Left forelimb (tissue), 1 donor: Measurements from ENCODE around the gene TECPR1.

ENCODE experiments used
- DNase-seq: peaks from one replicate; pipeline ENCODE4 v3.0.0-alpha.2; 2018; ENCODE audit warnings: low spot score

TECPR1 gene

DNA sequence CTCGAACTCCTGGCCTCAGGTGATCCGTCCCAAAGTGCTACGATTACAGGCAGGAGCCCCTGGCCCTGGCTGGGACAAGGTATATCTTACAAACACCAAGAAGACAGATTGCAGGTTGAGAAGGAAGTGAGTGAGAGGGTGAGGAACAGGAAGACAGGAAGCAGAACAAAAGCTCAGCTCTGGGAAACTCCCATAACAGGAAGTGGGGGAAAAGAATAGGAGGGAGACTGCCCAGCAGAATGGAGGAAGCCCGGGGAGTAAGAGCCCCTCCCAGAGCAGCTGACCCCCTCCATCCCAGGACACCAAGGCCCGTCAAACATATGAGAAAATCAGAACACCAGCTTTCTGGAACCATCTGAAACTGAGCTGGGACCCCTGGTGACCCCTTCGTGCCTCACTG lies 2.9 kb downstream of the TECPR1 start:
- no peak for DNase-seq

DNA sequence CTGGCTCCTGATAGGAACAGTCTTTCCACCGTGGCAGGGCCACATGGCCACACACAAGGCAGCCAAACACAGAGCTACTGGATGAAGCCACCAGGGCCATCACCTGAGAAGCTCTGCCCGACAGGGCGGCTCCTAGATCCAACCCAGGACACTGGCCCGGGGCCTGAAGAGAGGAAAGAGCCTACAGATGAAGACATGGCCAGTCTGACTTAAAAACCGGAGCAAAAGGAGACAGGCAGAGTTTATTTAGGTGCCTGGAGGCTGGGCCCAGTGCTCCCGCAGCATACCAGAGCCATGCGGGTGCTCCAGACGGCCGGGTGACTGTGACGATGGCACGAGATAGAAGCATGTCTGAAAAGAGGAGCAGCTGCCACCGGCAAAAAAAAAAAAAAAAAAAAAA lies 3.9 kb downstream of the TECPR1 start:
- no peak for DNase-seq

DNA sequence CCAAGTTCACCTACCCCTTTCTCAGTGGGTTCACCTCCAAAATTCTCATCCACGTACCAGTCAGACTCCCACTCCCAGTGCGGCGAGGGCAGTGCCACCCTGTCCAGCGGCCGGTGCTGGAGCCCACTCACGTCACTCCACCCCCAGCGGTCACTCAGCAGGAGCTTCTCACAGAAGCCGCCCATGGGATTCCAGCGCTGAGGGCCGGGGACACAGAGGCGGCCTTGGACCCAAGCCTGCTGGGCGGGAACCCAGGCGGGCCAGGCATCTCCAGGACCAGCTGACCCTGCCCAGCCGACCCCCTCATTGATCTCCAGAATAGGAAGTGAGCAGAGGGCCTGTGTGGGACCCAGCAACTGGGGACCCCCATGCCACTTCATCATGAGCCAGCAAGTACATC lies 7.2 kb downstream of the TECPR1 start:
- DNase-seq: no peak

DNA sequence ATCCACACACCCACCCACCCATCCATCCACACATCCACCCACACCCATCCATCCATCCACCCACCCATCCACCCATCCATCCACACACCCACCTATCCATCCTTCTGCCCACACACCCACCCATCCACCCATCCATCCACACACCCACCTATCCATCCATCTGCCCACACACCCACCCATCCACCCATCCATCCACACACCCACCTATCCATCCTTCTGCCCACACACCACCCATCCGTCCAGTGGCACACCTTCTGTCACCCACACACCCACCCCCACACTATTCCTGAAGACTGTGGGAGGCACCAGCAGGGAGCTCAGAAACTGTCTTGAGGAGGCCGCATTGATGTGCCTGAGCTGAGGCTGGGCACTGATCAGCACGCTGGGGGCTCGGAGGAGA lies 9.1 kb downstream of the TECPR1 start:
- DNase-seq: no peak

DNA sequence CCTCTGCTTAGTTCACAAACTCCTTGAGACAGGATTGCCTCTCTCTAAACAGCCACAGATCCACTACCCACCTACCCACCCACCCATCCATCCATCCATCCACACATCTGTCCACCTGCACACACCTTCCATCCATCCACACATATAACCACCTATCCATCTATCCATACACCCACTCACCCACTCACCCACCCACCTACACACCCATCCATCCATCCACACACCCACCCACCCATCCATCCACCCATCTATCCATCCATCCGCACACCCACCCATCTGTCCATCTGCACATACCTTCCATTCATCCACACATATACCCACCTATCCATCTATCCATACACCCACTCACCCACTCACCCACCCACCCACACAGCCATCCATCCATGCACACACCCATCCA lies 9.7 kb downstream of the TECPR1 start:
- DNase-seq: no peak

DNA sequence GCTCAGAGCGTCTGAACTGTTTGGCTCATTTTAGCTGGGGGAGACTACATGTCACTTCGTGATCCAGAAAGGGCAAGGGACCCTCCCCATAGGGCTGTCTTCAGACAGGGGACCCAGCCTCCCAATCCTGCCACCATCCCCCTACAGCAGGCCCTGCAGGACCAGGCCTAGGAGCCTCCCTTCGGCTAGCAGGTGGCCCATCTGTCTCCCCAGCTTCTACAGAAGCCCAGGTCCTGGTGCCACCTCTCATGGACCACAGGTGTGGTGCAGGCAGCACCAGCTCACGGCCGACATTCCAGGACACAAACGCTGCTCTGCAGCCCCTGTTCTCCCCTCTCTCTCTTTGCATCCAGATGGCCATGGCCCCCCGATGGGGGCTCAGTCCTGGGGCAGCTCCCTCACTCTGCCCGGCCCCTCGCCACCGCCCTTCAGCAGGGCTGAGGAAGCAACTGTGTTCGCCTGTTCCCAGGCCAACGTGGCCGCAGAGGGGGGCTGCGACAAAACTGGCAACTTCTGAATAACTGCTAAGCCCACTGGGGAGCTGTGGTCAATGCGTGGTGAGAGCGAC lies 10.3 kb downstream of the TECPR1 start:
- DNase-seq: no peak

DNA sequence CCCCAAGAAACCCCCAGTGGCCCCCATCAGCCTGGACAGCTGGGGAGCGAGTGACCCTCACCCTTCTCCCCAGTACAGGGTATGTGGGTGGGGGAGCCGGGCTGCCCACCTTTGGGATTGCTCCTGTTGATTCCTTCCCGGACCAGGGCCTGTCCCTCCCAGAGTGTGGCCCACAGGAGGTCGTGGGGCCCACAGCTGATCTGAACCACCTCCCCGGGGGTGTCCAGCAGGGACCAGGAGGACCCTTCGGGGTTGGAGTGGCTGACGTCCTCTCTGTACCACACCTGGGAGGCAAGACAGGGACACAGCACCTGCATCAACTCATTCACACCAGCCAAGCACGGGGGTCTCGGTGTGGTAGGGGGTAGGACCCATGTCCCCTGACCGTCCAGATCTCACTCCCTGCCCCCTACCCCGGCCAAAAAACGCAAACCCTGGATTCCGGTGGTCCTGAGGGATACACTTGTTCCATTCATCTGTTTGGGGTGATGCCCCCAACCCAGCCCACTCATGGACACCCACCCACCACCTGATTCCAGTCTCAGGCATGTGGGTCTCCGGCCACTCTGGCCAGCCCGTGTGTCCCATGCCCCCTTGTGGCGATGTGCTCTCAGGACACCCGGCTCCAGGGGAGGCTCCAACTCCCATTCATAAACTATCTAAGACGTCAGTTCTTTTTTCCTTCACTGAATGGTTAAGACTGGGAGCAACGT lies 10.9 kb downstream of the TECPR1 start:
- DNase-seq: no peak

DNA sequence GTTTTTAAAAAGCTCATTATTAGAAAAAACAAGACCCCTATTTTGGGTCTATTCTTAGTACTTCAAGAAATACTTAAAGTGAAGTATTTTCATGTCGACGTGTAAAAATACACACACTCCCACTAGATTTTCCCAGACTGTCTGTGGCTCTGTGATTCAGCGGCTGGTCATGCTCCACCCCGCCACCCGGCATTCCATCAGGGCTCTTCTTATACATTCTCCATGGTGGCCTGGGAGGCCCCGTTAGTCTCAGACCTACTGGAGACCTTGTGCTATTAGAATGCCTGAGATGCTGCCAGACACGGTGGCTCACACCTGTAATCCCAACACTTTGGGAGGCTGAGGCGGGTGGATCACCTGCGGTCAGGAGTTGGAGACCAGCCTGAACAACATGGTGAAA lies 13.1 kb downstream of the TECPR1 start:
- no peak for DNase-seq

DNA sequence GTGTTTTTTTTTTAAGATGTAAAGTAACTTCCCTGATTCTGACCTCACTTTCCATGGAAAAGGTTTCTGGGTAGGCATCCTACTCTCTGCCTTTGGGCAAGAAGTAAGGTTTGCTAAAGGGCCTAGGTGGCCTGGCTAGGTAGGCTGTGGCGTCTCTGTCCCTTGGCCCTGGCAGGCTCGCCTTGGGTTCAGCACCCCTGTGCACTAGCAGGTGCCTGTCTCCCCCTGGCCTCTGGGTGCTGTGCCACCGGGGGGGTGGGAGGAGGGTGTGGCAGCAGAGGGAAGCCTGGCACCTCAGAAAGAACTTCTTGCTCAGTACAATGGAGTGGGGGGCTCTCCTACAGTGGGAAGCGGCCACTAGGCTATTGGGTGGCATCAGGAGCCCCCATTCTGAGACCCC lies 14.0 kb downstream of the TECPR1 start:
- no peak for DNase-seq

DNA sequence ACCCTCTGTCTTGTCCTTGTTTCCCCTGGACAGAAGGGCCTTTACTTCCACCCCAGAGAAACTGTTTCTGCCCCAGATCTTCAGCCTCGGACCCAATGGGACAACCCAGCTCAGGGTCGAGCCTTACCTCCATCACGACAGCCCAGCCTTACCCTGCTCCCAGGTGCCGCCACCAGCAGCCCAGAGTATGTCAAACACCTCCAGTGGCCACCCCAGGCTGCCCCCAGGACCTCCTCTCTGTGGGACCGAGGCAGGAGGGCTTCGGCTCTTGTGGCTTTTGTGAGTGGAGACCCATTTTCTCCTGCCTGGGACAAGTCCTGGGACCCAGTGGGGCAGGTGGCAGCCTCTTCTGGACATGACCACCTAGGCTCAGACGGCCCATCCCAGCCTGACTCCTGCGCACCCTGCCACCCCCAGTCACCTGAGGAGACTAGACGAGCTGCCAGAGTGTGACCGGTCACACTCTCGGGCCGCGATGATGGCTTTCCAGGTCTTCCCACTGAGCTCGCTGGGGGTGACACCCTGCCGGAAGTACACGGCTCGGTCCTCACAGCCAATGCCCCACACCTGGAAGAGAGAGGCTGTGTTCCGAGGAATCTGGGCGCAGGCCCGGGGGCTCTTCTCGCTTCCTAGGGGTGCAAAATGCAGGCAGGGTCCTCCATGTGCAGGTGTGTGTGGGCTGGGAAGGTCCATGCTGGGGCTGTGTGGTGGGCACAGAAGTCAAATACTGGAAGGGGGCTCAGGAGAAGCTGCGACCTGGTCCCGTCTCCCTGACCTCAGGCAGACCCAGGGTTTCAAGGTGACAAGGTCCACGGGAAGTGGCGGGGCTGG lies 15.5 kb downstream of the TECPR1 start:
- DNase-seq: peak; percentile 56

DNA sequence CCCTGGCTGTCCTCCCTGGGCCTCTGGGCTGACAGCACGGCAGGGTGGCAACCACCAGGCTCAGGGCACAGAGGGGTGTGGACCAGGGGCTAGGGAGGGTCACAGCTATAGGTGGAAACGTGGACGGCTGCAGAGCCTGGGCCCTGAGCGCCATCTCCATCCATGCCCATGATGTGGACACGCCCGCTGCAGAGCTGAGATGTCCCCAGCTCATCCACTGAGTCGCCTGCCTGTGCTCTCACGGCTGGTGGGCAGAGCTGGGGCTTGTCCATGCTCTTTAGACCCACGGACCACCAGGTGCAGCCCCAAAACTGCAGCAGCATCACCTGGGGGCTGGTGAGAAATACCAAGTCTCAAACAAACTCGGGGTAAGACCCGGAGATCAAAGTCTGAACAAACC lies 16.1 kb downstream of the TECPR1 start:
- DNase-seq: no peak

DNA sequence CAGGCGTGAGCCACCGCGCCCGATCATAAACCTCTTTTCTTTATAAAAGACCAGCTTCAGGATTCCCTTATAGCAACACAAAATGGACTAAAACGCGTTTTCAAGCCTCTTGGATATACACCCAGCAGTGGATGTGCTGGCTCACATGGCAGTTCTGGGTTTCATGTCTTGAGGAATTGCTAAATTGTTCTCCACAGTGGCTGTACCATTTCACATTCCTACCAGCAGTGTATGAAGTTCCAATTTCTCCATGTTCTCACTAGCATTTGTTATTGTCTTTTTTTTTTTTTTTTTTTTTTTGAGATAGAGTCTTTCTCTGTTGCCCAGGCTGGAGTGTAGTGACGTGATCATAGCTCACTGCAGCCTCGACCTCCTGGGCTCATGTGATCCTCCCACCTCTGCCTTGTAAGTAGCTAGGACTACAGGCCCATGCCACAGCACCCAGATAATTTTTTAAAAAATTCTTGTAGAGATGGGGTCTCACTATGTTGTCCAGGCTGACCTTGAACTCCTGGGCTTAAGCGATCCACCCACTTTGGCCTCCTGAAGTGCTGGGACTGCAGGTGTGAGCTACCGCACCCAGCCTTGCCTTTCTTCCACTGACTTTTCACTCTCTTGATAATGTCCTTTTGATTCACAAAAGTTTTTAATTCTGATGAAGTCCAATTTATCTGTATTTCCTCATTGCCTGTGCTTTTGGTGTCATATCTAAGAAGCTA lies 17.4 kb downstream of the TECPR1 start:
- no peak for DNase-seq

DNA sequence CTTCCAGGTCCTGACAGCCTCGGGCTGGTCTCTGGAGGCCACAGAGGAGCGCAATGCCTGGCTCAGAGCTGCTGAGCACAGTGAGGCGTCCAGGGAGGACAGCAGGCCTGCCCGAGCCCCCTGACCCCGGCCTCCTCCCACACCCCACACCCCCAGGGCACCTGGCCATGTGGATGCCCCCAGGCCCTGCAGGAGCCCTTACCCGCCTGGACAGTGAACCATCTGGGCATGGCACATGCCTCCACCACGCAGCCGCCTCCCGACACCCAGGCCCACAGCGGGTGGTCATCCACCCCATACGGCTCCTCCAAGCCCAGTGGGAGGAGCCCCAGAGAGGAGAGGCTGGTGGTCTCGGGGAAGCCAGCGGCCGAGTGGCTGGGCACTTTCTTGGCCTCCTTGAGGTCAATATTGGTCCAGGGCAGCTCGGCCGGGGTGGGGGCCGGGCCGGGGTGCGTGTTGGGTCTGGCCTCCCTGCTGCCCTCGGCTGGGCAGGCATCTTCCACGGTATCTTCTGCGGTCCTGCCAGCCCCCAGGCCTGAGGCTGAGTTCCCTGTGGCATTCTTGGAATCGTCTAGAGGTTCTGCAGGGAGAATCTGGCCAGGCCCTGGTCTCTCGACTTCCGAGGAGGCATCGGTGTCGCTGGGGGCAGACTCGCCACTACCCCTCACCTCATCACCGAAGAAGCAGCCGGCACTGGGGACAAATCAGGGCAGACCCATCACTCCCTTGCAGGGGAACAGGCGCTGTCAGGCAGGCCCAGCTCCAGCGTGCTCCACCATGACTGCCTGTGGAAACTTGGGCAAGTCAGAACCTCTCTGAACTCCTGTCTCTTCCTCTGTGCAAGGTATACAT lies 18.6 kb downstream of the TECPR1 start:
- DNase-seq: peak; percentile 62

DNA sequence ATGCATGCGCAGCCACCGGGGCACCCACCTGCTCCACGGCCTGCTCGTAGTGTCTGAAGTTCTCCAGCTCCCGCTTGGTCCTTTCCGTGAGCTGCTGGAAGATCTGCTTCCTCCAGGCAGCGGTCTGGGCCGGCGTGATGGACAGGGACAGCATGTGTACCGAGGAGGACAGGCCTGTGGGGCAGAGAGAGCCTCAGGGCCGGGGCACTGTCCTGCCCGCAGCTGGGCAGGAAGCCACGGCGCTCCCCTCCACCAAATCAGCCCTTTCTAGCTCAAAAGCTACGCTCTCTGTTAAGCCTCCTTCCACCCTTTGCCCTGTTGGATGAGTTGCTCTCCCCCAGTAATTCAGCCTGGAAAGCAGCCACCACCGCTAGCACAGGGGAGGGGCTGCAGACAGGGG lies 19.2 kb downstream of the TECPR1 start:
- DNase-seq: peak; percentile 59

DNA sequence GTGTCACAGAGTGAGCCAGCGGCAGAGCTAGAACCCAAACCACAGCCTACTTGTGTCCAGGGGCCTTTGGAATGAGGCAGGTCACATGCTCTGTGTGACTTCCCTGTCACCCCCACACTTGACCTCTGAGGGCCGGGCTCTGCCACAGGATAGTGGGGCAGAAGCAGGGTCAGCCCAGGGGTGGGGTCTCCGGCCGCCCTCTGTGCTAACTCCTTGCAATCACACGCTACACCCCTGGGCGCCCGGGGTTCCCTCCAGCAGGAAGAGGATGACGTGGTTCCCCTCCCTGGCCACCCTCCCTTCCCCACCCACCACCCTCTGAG lies 19.8 kb downstream of the TECPR1 start:
- DNase-seq: no peak

DNA sequence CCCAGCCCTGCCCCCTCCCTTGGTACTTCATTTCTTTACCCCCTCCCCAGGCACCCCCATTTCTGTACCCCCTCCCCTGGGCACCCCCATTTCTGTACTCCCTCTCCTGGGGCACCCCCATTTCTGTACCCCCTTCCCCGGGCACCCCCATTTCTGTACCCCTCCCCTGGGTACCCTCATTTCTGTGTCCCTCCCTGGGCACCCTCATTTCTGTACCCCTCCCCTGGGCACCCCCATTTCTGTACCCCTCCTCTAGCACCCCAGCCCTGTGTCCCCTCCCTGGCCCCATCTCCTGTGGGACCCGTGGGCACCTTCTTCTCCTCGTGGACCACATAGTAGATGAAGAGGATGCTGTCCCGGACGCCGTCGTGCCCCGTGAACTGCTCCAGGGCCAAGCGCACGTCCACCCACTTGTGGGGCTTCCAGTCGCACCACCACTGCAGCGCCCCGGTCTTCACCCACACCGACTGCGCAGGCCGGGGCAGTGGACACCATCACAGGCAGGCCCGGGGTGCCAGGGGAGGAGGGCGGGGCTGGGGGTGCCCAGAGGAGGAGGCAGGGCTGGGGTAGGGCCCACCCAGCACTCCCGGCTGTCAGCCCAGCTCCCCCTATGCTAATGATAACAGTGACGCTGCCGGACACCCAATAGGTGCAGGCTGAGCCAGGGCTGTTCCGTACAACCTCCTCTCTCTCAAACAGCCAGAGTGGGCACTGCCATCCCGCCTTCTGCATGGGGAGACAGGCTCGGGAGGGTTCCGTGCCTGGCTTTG lies 20.4 kb downstream of the TECPR1 start:
- DNase-seq: peak; percentile 61

DNA sequence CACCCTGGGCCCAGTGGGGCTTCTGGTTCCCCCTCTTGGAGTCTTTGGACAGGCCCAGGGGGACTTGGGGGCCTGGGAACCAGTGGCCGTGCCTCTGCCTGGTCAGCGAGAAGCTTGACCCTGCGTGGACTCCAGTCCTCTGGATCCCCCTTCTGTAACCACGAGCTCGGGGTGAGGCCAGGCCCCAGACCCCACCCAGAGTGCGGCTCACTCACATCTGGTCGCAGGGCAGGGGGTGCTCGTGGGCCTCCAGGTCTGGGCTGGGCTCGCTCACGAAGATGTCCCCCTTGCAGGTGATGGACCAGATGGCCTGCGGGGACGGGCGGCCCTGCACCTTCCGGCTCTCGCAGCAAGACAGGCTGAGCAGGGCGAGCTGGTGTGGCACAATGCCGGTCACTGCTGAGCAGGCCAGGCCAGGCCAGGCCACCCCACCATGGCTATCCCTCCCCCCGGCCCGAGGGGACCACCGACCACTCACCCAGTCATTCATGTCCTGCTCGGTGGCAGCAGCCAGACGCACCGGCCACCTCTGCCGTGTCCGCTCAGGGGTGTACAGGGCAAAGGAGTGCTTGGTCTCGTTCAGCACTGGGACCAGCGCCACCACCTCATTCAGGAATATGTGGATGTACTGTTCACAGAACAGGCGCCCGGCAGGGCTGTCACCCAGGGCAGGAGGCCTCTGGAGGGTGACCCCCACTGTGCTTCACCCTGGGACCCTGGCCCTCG lies 21.1 kb downstream of the TECPR1 start:
- DNase-seq: peak; percentile 55

DNA sequence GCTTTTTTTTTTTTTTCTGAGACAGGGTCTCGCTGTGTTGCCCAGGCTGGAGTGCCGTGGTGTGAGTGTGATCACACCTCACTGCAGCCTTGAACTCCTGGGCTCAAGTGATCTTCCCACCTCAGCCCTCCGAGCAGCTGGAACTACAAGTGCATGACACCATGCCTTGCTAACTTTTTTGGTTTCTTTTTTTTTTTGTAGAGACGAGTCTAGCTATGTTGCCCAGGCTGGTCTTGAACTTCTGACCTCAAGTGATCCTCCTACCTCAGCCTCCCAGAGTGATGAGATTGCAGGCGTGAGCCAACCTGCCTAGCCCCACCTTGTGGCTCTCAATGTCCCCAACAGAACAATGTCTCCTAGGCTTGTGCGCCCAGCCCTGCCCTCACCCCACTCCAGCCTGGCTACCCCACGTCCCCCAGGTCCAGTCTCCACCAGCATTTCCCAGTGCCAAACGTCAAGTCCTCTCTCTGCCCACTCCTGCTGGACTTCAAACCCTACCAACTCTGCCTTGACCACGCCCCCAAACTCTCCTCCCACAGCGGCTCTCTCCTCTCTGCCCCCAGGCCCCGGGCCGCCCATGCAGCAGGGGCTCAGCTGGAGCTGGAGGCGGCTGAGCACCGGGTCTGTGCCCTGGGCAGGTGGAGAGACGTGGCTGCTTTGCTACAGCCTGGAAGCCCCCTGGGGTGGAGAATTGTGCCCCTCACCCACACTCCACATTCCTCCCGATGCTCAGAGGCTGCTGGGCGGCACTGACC lies 21.9 kb downstream of the TECPR1 start:
- DNase-seq: no peak

DNA sequence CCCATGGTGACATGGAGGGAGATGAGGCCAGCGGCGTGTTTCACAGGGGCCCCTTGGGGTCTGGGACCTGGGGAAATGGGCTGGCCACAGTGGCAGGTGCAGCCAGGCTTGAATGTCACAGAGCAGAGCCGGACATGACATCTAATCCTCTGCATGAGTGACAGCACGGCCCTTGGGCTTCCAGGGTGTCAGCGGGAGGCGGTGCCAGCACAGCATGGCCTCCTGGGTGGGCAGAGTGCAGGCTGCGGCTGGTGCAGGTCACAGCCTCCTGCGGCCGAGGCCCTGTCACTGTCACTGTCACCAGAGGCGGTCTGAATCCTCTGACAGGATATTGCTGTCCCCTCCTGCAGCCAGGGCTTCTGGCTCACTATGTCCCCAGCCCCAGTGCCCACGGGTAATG lies 22.6 kb downstream of the TECPR1 start:
- no peak for DNase-seq

DNA sequence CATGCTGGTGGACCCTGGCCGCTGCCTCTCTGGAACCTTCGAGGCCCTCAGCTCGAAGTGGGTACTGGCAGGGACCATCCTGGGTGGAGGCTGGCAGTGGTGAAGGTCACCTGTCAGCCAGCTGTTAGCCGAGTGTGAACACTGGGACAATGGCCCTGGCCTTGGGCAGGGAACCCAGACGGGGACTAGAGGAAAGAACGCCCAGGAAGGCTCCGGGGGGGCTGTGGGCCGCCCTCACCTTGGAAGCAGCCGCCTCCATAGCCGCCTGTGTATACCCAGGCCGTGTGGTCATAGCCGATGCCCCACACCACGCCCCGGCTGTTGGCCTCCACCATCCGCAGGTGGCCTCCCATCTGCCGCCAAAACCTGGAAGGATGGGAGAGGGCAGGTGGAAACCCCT lies 23.2 kb downstream of the TECPR1 start:
- no peak for DNase-seq
